ENCODE results near the gene KCNE4. TPM values are rescaled to one million over a fixed set of nuclear protein-coding genes. Genes with fewer than 3 reads are reported as not detected.
A peak's percentile ranks its signal among the peaks of the same experiment; 100 is the strongest.
"Not testable (repeated sequence)": the region's sequence is repeated elsewhere in the genome, so short reads cannot be mapped to it uniquely, and the experiment has no call there.

KCNE4 gene
- total RNA-seq, 2 donors from 2014 or later = 4.5 to 5.1 TPM

- intact Hi-C loops (cut with DNase I) = no loop called here
- DNase-seq (no peak), ATAC-seq (no peak)
These were observed 27.9 kb downstream of the KCNE4 start for GRCh38 chr2:223079925-223080324.

GRCh38 chr2:223080790-223081360 lies 28.9 kb downstream of the KCNE4 start:
- intact Hi-C loops (cut with DNase I); DNase-seq; ATAC-seq: not testable (repeated sequence)

DNA sequence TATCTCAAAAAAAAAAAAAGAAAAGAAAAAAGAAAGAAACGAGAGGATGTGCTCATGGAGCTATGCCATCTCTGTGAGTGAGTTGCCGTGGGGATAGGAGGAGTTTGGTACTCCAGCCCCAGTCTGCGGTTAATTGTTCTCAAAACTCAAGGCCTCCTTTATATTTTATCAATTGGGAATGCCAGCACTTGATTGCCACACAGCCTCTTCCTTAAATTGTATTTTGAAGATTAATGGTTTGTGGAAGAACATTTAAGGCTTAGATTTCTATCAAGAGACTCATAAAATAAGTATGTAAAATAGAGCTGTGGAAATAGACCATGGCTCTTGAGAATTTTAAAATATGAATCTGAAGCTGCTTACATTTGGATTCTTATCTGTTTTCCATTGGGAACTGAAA lies 29.8 kb downstream of the KCNE4 start:
- ATAC-seq (no peak), DNase-seq (no peak)
- intact Hi-C loops (cut with DNase I) = no loop called here

DNA sequence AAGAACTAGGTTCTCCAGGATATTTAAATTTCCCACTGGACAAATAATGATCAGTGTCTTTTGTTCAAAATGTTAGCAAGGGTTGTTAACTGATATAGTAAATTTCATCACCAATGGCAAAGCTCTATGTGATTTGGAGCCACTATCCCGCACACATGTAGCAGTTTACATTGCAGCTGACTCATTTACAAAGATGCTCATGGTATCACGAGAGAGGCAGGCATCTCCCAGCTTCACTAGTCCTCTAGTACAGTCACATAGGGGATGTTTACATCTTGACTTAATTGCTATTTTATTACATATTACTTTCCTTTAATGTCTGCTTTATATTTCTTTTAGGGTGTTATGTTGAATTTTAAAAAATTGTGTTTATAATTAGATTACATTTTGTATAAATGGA lies 30.7 kb downstream of the KCNE4 start:
- intact Hi-C loops (cut with DNase I) = no loop called here
- no peak for DNase-seq
- ATAC-seq = no peak

DNA sequence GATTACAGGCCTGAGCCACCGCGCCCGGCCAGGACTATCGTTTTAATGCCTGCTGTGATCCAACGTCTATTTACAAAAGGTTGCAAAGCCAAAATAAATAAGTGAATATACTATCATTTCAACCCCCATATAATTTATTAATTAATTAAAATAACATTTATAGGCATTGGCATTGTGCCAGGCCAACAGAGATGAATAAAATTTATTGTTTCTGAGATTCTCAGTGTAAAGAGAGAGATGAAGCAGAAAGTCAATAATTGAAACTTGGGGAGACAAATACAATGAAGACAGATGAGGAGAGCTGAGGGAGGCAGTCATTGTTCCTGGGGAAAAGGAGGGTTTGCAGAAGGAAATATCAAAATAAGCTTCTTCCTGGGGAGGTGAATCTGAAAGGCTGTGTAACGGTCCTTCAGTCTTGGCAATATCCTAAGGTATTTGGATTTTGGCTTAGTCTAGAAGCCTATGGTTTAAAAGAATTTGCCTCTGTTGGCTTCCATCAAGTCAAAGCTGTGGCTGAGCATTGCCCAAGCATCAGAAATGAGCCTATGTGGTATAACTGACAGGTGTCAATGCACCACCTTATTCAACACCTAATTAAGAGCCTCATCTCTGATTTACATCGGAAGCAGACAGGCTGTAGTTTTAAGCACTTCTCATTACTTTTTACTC lies 31.5 kb downstream of the KCNE4 start:
- DNase-seq (no peak), ATAC-seq (no peak)
- intact Hi-C loops (cut with DNase I) = no loop called here

GRCh38 chr2:223084873-223085272 lies 32.9 kb downstream of the KCNE4 start:
- intact Hi-C loops (cut with DNase I) = no loop called here
- DNase-seq (no peak), ATAC-seq (peak in 1 of 2 donors; percentile 50)

DNA sequence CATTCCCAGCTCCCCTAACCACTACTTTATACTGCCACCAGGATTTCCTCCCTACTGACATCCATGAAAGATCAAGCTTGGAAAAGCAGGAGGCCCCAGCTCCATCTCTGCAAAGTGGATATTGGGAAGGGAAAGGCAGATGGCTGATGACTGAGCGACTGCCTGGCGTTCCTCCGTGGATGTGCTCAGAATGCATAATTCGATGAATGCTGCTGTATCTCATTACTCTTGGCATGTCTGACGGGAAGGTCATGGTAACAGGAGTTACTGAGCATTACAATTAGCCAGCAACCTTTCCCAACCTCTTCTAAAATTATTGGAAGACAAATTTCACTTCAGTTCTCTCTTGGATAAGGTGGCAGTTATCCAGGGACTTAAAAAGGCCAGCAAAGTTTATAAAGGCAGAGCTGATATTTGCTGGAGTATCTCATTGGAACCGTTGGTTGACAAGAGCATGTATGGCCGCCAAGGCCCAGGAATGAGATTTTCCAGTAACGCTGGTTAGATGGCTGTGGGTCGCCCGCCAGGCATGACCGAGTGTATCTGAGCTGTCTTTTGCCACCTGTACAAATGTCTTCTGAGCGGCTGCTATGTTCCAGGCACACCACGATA lies 34.5 kb downstream of the KCNE4 start:
- intact Hi-C loops (cut with DNase I) = no loop called here
- no peak for DNase-seq
- ATAC-seq = no peak

GRCh38 chr2:223087466-223087865 lies 35.5 kb downstream of the KCNE4 start:
- no peak for ATAC-seq
- intact Hi-C loops (cut with DNase I) = no loop called here
- no peak for DNase-seq

DNA sequence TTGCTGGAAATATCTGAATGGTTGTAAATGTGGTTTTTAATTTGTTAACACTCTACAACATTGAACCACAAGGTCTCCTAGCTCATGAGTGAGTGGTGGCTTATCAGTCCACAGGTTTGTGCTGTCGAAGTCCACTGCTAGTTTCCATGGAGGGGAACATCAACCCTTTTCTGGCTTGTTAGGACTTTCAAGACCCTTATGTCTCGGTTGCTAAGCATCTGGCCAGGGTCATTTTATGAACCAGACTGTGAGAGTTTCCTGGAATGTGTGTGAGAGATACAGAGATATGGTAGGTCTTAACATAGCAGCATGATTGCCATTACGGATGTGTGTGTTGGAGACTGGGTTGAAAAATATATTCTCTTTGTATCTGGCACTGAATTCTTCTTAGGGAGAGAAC lies 36.9 kb downstream of the KCNE4 start:
- ATAC-seq = no peak
- intact Hi-C loops (cut with DNase I) = no loop called here

GRCh38 chr2:223090039-223090438 lies 38.0 kb downstream of the KCNE4 start:
- ATAC-seq (no peak), DNase-seq (no peak)
- intact Hi-C loops (cut with DNase I) = no loop called here

More for the DNA sequence above, 36.9 kb downstream of the KCNE4 start:
- DNase-seq = no peak

- intact Hi-C loops (cut with DNase I) = no loop called here
These were observed 38.7 kb downstream of the KCNE4 start for GRCh38 chr2:223090540-223091235.

DNA sequence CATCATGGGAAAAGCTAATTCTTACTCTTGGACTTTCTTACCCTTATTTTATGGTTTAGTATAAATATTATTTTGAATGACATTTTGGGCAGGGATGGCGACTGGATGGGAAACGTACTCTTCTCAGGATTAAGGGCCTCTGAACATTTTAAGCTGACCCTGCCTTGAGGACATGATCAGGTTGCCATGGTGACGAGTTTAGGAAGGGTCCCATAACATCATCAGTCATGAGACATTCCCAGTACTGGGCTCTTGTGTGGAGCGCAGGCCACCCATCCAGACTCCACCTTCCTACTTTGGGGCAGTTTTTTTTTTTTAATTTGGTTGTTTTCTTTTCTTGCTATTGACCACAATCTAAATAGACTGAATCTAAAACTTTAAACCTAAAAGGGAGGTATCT lies 40.7 kb downstream of the KCNE4 start:
- intact Hi-C loops (cut with DNase I) = no loop called here
- ATAC-seq (no peak), DNase-seq (no peak)

More at GRCh38 chr2:223090540-223091235, 38.7 kb downstream of the KCNE4 start:
- ATAC-seq = no peak
- DNase-seq = no peak

GRCh38 chr2:223093436-223094241 lies 41.6 kb downstream of the KCNE4 start:
- DNase-seq (peak; percentile 76), ATAC-seq (peak; percentile 83 to 88)
- intact Hi-C loops (cut with DNase I) = no loop called here

DNA sequence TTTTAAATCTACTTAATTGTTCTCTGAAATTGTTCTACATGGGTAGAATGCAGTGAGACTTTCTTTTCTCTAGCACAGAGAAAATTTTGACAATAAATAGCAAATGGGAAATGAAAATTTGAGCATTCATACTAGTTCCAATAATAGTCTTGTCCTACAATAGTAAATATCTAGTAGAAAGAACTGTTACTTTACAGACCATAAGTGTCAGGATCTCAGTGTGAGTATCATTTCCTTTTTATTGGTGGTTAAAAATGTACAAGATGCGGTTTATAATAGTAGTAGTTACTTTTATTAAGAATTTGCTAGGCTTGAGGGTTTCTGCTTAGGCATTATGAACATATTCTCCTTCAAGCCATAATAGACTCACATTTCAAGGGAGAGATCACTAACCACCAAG lies 43.2 kb downstream of the KCNE4 start:
- DNase-seq (no peak), ATAC-seq (no peak)
- intact Hi-C loops (cut with DNase I) = no loop called here

GRCh38 chr2:223096235-223096970 lies 44.4 kb downstream of the KCNE4 start:
- intact Hi-C loops (cut with DNase I) = no loop called here
- DNase-seq (no peak), ATAC-seq (no peak)

DNA sequence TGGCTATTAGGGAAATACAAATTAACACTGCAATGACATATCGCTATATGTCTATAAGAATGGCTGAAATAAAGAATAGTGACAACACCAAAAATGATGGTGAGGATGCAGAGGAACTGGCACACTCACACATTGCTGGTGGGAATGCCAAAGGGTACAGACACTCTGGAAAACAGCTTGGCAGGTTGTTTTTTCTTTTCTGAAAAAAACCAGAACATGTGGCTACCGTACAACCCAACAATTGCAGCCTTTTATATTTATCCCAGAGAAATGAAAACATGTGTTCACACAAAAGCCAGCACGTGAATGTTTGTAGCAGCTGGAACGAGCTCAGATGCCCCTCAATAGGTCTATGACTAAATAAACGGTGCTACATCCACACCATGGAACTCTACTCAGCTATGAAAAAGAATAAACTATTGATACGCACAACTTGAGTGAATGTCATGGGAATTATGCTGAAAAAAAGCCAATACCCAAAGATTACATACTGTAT lies 45.9 kb downstream of the KCNE4 start:
- intact Hi-C loops (cut with DNase I) = no loop called here
- DNase-seq = no peak
- no peak for ATAC-seq

- DNase-seq (no peak), ATAC-seq (no peak)
- intact Hi-C loops (cut with DNase I) = no loop called here
These were observed 47.6 kb downstream of the KCNE4 start for GRCh38 chr2:223099561-223099960.

GRCh38 chr2:223100061-223100511 lies 48.1 kb downstream of the KCNE4 start:
- intact Hi-C loops (cut with DNase I) = loop anchor here in 1 of 2 donors (5.0 kb wide), 1 partner anchor 118 kb away; no protein-coding TSS in a partner anchor
- ATAC-seq (peak; percentile 48 to 71), DNase-seq (peak; percentile 61)

Measured in left cardiac atrium (tissue), 4 donors.